ENCODE results near the gene GPRC5B. TPM values are rescaled to one million over a fixed set of nuclear protein-coding genes. Genes with fewer than 3 reads are reported as not detected.

GPRC5B gene
- total RNA-seq, 1 experiment from 2014 or later = 137 TPM

GRCh38 chr16:19890901-19891300 lies 6.3 kb upstream of the GPRC5B start:
- H3K27ac ChIP-seq (ENCODE audit: insufficient read length, low read depth, low read length) = no peak overlapping the region
- no peaks in the 10 kb centered on the region for H4K20me1 ChIP-seq (ENCODE audit: control insufficient read depth, insufficient read depth, insufficient read length)
- H3K4me2 ChIP-seq (ENCODE audit: insufficient read depth, insufficient read length, low read length) = no peak overlapping the region
- no peaks in the 10 kb centered on the region for H3K9me3 ChIP-seq (ENCODE audit: control insufficient read depth, low read depth, low read length)
- no peak overlapping the region for H4K8ac ChIP-seq (replicated peaks; ENCODE audit: insufficient read length, low read depth, low read length)
- H2AK5ac ChIP-seq (ENCODE audit: insufficient read length, low read length) = no peak overlapping the region
- Mint-ChIP-seq H3K27ac (no peak overlapping the region), H3K4me3 (no peak overlapping the region), H3K36me3 (ENCODE audit: insufficient read depth in 1 of 3, low read depth in 3 of 3) (peaks cover 0 to 2% (median 0%) of the 10 kb centered on the region in 3 experiments; a peak in 1 of 7 replicates), H3K27me3 (ENCODE audit: low read depth) (peaks cover 6% of the 10 kb centered on the region), H3K4me1 (peaks cover 3 to 5% of the 10 kb centered on the region in 2 experiments; a peak in 3 of 4 replicates), H3K9me3 (peaks cover 2 to 4% of the 10 kb centered on the region in 2 experiments; a peak in 3 of 5 replicates)
- H2BK12ac ChIP-seq (ENCODE audit: insufficient read length, low read depth, low read length) = no peak overlapping the region
- H3K23me2 ChIP-seq (ENCODE audit: insufficient read length, low read depth, low read length, poor library complexity, severe bottlenecking) = no peaks in the 10 kb centered on the region
- no peaks in the 10 kb centered on the region for H3K27me3 ChIP-seq (ENCODE audit: insufficient read depth, low read length)
- no peak overlapping the region for H3K4ac ChIP-seq (ENCODE audit: low read depth, low read length)
- H2BK120ac ChIP-seq (ENCODE audit: low read depth, low read length, poor library complexity, severe bottlenecking) = no peak overlapping the region
- DNase-seq = no peak
- no peaks in the 10 kb centered on the region for H3K4me1 ChIP-seq (ENCODE audit: insufficient read depth, low read length)
- no peaks in the 10 kb centered on the region for H3K79me2 ChIP-seq (ENCODE audit: insufficient read depth, low read length)
- H3K14ac ChIP-seq (ENCODE audit: insufficient read depth, low read length) = no peak overlapping the region
- H3K18ac ChIP-seq (ENCODE audit: insufficient read length, low read depth, low read length) = no peak overlapping the region
- no peaks in the 10 kb centered on the region for H3K79me1 ChIP-seq (ENCODE audit: insufficient read depth, low read depth, low read length, poor library complexity, severe bottlenecking)
- TF ChIP-seq CTCF (conservative IDR thresholded peaks at IDR 0.05) = no peak
- H2BK20ac ChIP-seq (ENCODE audit: low read depth, low read length, poor library complexity, severe bottlenecking) = no peak overlapping the region
- no peak overlapping the region for H4K91ac ChIP-seq (ENCODE audit: insufficient read length, low read depth, low read length)
- no peak overlapping the region for H3K56ac ChIP-seq (ENCODE audit: insufficient read length, low read depth, low read length)
- WGBS (ENCODE audit: extremely low coverage, insufficient read length, low lambda C conversion rate) = no CpG with 5 or more reads among the region's 3 CpGs
- no peak overlapping the region for H2BK15ac ChIP-seq (ENCODE audit: low read depth, low read length)
- no peak overlapping the region for H2BK5ac ChIP-seq (ENCODE audit: insufficient read length, low read length)
- H3T11ph ChIP-seq (ENCODE audit: low read length) = no peak overlapping the region
- H3K23ac ChIP-seq (ENCODE audit: insufficient read length, low read depth, low read length) = no peak overlapping the region
- H2AFZ ChIP-seq (ENCODE audit: low read length) = no peak overlapping the region
- H3K9ac ChIP-seq (ENCODE audit: extremely low read depth, insufficient read length, low read length) = no peak overlapping the region
- H4K5ac ChIP-seq (ENCODE audit: insufficient read length, low read depth, low read length) = no peak overlapping the region

Data from H9 (cell line).